NCI-H2107 treated with DMSO at 0.1 percent for 48 hours (cell line): Measurements from ENCODE around the gene CHPF2.

Experiments used
- DNase-seq: peaks from one replicate; lab custom pipeline; 2025; ENCODE audit not compliant: unreplicated experiment; lab: John Stamatoyannopoulos, UW

Gene CHPF2

DNA sequence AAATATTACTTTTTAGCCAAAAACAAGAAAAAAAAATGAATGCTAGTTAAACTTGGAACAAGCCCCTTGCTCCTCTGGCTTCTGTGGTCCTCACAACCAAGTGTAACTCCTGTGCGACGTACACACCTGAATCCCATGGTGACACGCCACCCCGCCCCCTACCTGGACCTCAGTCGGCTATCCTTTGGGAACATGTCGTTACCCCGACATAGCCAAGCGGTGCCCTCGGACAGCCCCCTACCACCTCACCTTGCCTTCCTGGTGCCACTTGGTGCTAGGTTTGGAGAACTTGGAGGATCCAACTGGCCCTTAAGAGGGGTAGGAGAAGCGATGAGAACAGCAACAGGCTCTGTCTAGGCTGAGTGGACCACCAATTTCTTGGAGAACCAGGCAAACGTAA is 28.2 kb downstream of the CHPF2 start:
- no peak for DNase-seq

DNA sequence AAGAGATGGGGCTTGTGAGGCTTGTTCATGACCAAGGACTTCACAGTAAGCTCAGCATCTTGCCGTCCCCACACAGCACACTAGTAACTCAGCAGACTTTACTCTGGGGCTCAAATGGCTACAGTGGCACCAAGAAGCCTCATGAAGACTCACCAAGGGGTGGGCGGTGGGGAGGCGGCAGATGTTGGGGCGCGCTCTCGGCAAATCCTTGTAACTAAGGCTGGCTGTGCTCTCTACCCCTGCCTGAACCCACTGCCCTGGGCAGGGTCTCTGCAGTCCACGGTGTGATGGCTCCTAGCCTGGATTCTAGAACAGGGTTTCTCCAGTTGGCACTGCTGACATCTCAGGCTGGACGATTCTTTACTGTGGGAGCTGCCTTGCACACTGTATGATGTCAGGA is 28.6 kb downstream of the CHPF2 start:
- no peak for DNase-seq

DNA sequence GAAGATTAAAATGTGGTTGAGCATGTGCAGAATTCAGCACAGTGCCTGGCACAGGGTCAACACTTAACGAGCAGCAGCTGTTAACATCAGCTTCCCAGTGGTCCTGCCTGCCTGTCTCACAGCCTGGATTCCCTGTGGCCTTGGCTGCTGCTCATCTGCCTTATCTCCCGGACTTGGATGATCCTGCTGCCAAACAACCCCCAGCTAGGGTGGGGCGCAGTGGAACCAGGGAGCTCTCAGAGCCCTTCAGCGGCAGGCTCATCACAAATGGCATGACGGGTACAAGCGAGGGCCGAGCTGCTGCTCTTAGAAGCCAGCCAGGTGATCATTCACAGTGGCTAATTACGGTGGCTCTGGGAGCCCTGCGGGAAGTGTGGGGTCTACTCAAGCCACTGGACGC is 29.2 kb downstream of the CHPF2 start:
- no peak for DNase-seq

DNA sequence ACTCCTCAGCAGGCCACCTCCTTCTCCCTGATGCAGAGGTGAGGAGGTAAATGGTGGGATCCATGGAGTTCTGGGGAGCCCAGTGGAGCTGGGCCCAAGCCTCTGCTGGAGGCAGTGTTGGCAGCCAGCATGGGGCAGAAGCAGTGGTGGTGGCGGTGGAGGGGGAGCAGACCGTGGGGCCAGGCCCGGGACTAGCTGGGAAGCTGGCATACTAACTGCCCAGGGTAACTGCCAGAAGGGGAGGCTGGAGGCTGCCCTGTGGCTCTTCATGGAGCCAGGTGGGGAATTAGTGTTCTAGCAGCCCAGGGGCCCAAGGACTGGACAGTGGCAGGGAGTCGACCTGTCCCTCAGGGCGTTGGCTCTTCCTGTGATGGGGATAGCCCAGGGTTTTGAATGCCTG is 32.3 kb downstream of the CHPF2 start:
- DNase-seq = no peak

DNA sequence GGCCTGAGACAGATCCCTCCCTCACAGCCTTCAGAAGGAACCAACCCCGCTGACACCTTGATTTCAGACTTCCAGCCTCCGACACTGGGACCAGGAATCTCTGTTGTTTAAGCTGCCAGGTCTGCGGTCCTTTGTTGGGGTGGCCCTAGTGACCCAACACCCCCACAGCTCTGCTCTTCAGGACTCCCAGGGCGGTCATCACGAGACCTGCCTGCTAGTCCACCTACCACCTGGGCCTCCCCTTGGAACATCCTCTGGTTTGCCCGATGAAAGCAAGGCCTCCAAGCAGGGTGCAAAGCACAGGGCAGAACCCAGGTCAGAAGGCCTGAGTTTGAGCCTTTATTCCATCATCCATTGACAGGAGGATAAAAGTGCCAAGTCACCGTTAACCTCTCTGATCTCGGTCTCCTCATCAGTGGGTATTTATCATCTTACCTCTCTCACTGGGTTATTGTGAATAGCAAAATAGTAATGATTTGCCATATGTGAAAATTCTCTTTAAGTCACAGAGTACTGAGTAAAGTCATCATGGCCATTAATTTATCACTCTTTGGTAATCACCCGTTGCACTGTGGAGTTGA is 33.2 kb downstream of the CHPF2 start:
- no peak for DNase-seq

DNA sequence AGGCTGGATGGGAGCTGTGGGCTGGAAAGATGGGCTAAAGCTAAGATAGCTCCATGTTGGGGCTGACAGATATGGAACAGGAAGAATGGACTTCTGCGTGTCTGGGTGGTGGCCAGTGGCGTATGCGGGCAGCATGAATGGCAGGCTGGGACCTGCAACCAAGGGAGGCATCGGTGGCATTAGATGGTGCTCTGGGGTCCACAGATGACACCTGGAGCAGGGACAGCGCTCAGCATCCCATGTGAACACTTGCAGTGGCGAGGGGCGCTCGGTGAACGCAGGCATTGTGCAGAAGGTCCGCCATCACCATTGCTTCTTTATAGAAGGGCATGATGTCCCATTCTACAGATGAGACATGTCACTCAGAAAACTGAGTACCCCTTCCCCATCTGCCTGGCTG is 37.2 kb downstream of the CHPF2 start:
- DNase-seq = no peak

DNA sequence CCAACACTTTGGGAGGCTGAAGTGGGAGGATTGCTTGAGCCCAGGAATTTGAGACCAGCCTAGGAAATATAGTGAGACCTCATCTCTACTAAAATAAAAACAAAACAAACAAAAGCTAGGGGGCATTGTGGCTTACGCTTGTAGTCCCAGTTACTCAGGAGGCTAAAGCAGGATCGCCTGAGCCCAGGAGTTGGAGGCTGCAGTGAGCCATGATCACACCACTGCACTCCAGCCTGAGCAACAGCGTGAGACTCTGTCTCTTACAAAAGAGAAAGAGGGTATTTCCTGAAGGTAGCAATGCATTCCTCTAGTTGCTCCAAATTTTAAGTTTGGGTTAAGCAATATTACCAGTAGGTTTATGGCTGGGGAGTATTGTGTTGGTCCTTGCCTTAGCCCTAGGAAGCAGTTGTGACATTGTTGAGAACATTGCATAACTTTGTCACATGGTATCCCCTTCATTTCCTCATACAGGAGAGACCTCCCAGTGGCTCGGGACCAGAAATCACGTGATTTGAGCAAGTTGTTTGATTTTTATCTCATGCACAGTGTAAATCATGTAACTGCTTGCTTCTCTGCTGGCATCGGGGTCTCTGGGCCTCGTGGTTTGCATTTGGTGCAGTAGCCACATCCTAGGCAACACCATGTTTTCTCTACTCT is 39.5 kb downstream of the CHPF2 start:
- no peak for DNase-seq

DNA sequence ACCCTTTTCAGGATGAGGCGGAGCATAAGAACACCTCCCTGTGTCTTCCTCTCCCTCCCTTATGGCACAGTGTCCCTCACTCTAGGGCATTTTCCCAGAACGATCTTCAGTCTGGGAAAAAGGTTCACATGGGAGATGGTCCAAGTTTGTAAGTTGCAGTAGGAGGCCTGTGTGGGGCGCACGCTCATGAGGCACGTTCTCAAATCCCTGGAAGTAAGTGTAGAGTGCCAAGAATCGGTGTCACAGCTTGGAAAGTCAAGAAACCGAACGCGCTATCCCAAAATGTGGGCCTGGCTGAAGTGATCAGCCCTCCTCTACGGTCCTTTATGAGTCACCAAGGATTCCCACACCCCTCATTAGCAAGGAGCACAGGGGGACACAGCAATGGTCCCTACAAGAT is 40.1 kb downstream of the CHPF2 start:
- no peak for DNase-seq

DNA sequence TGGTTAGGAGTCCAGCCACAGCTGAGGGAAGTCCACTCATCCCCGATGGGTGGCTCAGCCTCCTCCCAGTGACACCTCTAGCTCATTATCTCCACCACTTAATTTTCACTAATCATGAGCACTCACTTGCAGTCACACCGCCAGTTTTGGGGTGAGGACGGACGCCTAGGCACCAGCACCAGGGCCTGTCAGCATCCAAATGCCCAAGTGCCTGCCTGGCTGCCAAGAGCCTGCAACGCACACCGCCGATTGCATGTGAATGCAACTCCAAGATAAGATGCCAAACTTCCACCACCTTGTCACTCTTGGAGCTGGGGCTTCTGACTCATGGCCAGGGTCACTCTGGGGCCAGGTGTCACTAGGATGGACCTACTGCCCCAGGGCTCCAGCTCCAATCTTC is 40.6 kb downstream of the CHPF2 start:
- DNase-seq = no peak

DNA sequence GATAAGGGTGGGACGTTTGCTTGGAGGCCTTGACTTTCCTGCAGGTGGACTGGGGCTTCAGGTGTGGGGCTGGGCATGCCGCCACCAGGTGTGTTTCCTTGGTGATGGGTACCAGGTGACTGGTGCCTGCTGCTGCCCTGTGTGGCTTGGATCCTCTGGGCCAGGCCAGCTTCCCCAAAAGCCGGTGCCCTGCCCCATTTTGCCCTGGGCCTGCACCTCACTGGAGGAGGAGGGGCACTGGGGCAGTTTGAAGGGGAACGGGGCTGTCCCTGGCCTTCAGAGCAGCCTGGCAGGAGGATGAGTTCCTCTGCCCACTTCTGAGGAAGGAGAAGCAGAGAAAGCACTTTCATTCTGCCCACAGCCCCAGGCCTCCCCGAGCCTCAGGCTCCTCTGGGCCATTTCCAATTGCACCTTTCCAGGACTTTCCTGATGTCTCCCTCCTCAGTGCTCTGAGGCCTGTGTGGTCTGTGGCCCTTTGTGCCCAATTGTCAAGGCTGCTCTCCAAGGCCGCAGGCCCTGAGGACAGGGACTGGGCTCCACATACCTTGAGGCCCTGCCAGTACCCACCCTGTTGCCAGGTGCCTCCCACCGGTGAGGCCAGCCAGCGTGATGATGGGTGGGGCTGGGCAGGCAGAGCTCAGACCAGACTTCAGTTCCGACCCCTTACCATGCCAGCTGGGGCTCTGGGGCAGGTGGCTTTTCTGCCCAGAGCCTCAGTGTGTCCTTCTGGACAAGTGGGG is 41.5 kb downstream of the CHPF2 start:
- DNase-seq = no peak

DNA sequence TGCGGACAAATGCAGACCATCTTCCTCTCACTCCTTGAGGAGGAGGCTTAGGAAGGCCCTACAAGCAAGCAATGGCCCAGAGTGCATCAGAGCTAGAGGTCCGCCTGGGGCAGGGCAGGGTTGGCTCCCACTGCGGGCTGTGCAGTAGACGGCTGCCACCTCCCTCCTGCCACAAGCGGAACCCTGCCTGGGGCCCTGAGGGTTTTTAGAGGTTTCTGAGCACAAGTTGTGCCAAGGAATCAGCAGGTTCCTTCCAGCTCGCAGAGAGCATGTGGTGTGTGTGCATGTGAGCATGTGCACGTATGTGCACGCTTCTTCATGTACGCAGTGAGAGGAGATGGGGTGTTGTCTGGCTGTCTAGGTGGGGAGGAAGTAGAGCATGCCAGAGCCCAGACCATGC is 42.1 kb downstream of the CHPF2 start:
- no peak for DNase-seq

DNA sequence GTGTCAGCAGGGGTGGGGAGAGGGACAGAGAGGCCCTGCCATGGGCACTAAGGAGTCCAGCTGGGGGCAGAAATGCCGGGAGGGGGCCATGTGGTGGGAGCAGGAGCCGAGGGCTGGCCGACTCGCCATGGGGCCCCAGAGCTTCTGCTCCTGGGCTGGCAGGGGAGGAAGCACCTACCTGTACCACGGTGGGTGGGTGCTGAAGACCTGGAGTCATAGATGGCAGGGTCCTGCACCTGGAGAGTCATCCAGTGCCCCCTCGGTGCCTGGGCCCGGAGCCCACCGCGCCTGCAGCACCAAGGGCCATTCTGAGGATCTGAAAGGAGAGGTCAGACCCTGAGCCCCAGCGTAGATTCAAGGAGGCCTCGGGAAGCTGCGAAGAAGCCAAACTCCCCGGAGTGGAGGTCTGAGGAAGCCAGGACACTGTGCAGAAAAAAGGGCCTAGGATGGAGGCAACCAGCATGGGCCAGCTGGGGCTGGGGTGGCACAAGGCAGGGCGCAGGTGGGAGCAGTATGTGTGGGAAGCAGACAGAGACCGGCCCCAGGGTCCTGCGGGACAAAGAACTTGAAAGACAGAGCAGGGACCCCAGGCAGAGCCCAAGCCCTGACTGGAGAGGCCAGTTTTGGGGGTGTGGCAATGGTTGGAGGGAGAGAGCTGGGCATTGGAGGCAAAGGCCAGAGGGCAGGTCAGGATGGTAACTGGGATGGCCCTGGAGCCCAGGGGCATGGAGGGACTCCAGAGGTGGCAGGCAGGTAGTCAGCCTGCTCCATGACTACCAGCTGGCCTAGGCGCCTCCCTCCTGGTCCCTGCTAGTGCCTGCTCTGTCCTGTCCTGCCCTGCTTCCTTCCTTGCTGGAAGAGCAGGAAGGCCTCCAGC is 42.9 kb downstream of the CHPF2 start:
- DNase-seq = no peak

DNA sequence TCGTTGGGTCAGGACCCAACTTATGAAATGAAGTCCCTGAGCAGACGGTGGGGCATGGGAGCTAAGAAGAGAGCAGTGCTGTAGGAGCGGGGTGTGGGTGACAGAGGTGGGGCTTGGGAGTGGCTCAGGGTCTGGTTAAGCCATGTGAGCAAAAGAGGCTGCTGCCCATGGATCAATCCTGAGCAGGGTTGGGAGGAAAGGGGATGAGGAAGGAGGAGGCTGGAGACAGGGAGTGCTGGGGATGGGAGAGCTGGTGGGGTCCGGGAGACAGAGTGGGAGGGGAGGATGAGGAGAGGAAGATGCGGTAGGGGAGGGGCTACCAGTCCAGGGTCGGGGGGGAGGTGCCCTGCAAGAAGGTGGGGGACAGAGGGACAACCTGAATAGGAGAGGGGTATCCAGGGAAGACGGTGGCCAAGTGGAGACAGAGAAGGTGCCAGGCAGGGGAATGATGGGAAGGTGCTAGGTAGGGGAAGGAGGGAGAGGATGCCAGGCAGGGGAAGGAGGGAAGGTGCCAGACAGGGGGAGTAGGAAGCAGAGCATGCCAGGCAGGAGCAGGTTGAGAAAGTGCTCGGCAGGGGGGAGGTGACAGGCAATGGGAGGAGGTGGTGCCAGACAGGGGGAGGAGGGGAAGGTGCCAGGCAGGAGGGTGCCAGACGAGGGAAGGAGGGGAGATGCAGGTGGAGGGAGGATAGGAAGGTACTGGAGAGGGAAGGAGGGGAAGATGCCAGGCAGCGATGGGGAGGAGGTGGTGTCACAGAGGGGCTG is 43.7 kb downstream of the CHPF2 start:
- peak; percentile 18 for DNase-seq

DNA sequence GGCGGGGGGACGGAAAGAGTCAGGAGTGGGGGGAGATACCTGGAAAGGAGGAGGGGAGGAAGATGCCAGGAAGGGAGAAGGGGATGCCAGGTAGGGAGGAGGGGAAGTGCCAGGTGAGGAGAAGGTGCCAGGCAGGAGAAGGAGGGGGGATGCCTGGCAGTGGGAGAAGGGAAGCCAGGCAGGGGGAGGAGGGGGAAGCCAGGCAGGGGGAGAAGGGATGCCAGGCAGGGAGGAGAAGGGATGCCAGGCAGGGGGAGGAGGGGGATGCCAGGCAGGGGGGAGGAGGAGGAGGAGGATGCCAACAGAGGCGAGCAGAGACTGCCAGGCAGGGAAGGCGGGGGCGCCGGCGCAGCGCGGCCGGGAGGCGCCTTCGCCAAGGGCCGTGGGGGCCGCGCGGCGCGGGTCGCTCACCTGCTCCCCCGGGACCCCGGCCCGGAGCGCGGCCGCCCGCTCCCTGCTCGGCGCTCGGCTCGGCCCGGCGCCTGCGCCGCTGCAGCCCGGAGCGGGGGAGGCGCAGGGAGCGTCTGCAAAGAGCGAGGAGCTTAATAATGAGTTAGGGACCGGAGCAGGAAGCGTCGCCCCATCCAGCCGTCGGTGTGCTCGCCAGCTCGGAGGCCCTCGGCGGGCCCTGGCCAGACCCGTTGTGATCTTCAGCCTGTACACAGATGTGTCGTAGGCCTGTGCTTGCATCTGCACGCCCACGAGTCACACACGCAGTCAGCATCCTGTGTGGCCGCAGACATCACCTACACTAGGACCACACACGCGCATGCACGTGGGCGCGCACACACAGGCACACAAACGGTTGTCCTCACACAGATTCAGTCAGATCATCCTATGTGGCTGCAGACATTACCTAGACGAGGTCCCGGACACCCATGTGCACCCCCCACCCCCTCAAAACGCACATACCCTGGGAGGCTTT is 44.6 kb downstream of the CHPF2 start:
- peak; percentile 4 for DNase-seq

DNA sequence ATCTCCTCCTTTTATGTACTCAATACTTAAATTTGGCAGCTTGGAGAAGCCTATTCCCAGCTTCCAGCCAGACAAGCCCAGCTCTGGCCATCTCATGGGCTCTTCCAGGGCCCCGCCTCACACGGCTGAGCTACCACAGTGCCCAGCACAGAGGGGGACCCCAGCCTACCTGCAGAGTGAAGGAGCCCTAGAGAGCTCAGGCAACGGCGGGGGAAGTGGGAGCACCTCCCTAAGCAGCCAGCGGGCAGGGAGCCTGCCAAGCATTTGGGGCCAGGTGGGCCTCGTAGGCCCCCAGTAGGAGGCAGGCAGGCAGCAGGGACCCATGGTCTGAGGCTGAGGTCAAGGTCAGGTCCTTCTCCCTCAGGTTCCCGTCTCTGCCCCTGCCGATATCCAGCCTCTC is 45.3 kb downstream of the CHPF2 start:
- no peak for DNase-seq

DNA sequence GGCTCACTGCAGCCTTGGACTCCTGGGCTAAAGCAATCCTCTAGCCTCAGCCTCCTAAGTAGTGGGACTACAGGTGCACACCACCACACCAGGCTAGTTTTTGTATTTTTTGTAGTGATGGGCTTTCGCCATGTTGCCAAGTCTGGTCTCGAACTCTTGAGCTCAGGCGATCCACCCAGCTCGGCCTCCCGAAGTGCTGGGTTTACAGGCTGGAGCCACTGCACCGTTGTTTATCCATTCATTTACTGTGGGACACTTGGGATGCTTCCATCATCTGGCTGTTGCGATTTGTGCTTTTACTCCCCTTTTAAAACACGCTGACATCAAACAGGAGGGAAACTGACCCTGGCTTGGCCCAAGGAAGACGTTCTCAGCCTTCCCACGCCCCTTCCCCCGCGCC is 46.7 kb downstream of the CHPF2 start:
- DNase-seq = no peak

DNA sequence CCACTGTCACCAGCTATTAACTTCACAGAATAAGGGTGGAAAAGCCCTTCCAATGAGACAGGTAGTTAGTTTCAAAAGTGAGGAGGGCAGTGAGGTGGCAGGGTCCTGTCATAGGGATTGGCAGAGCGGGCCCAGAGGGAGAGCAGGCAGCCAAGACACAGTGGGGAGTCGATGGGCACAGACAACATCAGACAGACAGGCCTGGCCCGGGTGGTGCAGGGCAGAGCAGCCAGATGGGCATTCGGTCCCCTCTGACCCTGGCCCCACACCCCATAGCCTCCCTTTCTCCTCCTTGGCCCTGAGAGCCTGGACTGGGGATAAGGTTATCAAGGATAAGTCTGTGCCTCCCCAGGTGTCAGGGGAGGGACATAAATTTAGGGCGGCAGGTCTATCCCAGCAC is 47.6 kb downstream of the CHPF2 start:
- no peak for DNase-seq

DNA sequence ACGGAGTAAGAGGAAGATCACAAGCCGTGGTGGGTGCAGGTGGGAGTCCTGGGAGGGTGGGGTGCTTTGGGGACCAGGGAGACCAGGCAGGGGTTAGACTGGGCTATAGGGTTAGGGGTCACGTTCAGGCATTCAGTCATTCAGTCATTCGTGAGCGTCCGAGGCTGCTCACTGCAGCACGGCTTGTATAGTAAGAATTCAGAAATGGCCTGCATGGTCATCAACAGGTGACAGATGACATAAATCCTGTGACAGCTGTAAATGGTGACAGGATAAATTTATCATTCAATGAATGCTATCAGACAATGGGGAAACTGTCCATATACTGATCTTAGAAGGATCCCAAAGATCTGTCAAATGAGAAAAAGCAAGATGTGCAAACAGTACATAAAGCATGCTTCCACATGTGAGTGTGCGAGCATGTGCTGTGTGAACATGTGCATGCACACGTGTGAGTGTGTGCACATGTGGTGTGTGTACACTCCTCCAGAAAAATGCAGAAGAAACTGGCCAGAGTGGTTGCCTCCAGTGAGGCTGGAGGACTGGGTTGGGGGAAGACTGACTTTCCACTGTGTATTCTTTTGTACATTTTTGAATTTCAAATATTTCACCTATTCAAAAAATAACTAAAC is 48.2 kb downstream of the CHPF2 start:
- DNase-seq = no peak

DNA sequence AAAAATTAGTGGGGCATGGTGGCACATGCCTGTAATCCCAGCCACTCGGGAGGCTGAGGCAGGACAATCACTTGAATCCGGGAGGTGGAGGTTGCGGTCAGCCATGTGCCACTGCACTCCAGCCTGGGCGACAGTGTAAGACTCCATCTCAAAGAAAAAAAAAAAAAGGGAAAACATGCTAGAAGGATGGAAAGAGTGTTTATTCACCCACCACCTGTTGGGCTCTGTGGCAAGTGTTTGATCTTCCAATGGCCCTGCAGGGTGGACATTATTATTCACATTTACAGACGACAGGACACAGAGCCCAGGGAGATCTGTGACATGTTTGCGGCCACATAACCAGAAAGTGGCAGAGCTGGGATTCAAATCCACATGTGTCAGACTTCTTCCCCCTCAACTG is 49.4 kb downstream of the CHPF2 start:
- DNase-seq = no peak
